Inflammatory macrophage treated with lipopolysaccharide for 4 hours (primary cell): ENCODE results near the gene PCNX4.

Experiments used
- DNase-seq: peaks from one replicate; pipeline ENCODE4 v3.0.0-alpha.2; 2020

The PCNX4 gene

GRCh38 chr14:60210703-60211102 is 119.0 kb downstream of the PCNX4 start:
- DNase-seq: no peak

- no peak for DNase-seq
These were observed 119.4 kb downstream of the PCNX4 start for GRCh38 chr14:60211153-60211552.

DNA sequence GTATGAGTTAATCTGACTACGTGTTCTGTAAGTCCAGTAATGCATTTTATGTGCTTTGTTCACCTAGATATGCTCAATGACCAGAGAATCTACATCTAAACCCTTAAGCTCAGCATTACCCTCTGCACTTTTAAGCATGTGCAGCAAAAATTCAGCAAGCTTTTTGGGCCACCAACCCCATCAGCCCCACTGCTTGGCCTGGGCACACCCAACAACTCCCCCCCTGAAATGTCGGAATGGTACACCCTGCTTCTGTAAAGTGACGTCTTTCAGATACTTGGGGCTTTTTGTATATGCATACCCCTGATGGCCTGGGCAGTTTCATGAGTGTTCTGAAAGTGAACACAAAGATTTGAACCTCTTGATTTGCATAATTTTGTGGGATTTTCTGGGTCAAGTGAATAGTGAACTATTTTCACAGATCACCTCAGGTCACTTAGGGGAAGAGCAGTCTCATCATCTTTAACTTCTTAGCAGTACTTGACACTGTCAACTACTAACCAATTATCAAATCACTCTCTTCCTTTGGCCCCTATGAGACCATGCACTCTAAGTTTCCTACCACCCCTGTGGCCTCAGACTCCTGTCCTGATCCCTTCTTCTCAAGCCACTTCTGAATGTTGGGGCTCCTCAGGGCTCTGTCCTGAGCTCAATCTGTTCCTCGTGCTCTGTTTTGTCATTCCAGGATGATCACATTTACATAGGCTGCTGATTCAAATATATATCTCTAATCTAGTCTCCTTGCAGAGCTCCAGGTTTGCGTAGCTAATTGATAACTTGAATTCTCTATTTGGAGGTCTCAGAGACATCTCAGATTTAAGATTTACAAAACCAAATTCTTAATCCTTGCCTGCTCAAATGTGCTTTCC is 121.0 kb downstream of the PCNX4 start:
- DNase-seq: no peak

DNA sequence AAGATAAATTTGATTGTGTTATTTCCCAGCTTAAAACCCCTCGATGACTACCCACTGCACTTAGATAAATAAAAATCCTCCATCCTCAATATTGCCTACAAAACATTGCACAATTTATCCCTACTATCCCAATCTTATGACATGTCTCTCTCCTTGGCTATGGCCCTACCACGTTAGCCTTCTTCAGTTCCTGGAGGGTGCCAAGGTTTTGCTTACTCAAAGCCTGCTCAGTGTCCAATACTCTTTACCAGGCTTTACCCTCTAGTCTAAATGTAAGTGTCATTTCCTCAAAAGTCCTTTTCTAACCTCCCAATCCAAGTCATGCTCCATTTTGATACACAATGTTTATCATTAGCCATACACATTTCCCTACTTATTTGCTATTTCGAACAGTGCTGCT is 122.3 kb downstream of the PCNX4 start:
- DNase-seq: no peak

DNA sequence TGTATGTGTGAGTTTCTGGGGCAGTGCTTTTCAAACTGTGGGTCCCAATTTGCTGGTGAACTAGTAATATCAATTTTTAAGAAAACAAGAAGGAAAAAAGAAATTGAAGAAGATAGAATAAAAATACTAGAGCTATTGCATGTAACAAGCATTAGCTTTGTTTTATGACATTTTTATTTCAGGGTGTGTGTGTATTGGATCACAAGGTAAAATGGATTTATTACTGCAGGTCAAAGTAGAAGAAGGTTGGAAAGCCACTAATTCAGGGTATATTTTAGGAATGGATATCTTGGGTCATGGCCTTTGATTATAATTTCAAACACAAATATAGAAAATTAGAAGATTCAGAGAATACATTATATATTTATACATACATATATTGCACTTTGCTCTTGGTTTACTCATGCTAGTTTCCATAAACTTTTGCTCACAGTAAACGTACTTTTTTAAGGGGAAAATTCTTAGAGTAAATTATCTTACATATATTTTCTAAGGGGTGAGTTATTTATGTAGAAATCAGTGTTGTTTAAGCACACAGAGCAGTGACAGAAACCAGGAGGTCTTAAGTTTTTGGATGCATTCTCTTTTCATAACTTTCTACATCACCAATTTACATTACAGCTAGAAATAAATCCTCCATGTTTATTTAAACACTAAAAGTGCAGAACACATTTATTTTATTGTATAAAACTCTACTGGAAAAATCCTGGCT is 122.8 kb downstream of the PCNX4 start:
- DNase-seq: no peak

- DNase-seq: no peak
These were observed 123.4 kb downstream of the PCNX4 start for GRCh38 chr14:60215127-60215444.

- no peak for DNase-seq
These were observed 124.0 kb downstream of the PCNX4 start for GRCh38 chr14:60215520-60216420.

GRCh38 chr14:60217713-60218112 is 126.0 kb downstream of the PCNX4 start:
- DNase-seq: no peak
